ENCODE data around the gene SIPA1L3. TPM values are rescaled to one million over a fixed set of nuclear protein-coding genes. Genes with fewer than 3 reads are reported as not detected.

Gene SIPA1L3
- total and polyA plus RNA-seq, 2 experiments from 2014 or later: 13.7 to 23.3 TPM

DNA sequence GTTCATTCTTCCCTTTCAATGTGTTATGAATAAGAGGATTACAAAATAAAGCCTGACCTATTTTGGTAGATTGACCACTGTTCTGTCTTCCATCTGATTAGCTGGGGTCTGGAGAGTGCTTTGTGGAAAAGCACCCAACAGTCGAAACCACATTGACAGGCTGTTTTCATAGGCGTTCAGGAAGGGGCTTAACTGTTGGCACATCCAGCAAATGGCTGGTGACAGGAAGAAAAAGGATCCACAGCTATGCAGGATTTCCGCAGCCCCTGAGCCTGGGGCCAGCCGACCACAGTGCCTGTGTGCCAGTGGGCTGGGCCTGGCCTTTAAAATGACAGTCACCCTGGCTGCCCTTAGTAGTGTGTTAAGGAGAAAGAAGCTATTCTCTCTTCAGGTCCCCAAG lies 113.3 kb downstream of the SIPA1L3 start:
- Histone ChIP-seq H3K4me1 (ENCODE audit: insufficient read depth) (peaks cover 10% of the 10 kb centered on the region), H3K79me2 (peaks cover 50% of the 10 kb centered on the region), H3K36me3 (replicated peaks; ENCODE audit: insufficient read depth, low read depth) (no peaks in the 10 kb centered on the region), H3K9me3 (ENCODE audit: low read depth) (no peaks in the 10 kb centered on the region), H3K4me3 (no peak overlapping the region), H4K20me1 (ENCODE audit: insufficient read depth, poor library complexity, severe bottlenecking) (no peaks in the 10 kb centered on the region), H2AFZ (no peak overlapping the region), H3K9me2 (replicated peaks; ENCODE audit: insufficient read depth) (no peaks in the 10 kb centered on the region), H3K27me3 (no peaks in the 10 kb centered on the region), H3K27ac (no peak overlapping the region), H3K4me2 (no peak overlapping the region)
- WGBS (ENCODE audit: low lambda C conversion rate, missing lambda C conversion rate): 81% methylated on average over 4 of the region's 4 CpGs
- TF ChIP-seq, protein P1, sequence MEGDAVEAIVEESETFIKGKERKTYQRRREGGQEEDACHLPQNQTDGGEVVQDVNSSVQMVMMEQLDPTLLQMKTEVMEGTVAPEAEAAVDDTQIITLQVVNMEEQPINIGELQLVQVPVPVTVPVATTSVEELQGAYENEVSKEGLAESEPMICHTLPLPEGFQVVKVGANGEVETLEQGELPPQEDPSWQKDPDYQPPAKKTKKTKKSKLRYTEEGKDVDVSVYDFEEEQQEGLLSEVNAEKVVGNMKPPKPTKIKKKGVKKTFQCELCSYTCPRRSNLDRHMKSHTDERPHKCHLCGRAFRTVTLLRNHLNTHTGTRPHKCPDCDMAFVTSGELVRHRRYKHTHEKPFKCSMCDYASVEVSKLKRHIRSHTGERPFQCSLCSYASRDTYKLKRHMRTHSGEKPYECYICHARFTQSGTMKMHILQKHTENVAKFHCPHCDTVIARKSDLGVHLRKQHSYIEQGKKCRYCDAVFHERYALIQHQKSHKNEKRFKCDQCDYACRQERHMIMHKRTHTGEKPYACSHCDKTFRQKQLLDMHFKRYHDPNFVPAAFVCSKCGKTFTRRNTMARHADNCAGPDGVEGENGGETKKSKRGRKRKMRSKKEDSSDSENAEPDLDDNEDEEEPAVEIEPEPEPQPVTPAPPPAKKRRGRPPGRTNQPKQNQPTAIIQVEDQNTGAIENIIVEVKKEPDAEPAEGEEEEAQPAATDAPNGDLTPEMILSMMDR (IDR thresholded peaks at IDR 0.05; ENCODE audit: poor library complexity): no peak
- TF ChIP-seq EZH2 (IDR thresholded peaks at IDR 0.05; ENCODE audit: borderline replicate concordance): no peak
- TF ChIP-seq EZH2phosphoT487 (IDR thresholded peaks at IDR 0.05; ENCODE audit: low read depth, severe bottlenecking, unreplicated experiment): no peak
- no peak for DNase-seq (ENCODE audit: low spot score)

- no peak overlapping the region for H2AFZ ChIP-seq
- no peaks in the 10 kb centered on the region for H3K9me3 ChIP-seq (ENCODE audit: low read depth)
Observed at GRCh38 chr19:38021352-38021751, 114.3 kb downstream of the SIPA1L3 start.

GRCh38 chr19:38022791-38023670 lies 116.0 kb downstream of the SIPA1L3 start:
- H3K4me3 ChIP-seq: no peak overlapping the region
- TF ChIP-seq, protein P1 (IDR thresholded peaks at IDR 0.05; ENCODE audit: poor library complexity): no peak
- TF ChIP-seq EZH2phosphoT487 (IDR thresholded peaks at IDR 0.05; ENCODE audit: low read depth, severe bottlenecking, unreplicated experiment) (no peak), EZH2 (IDR thresholded peaks at IDR 0.05; ENCODE audit: borderline replicate concordance) (no peak)
- H4K20me1 ChIP-seq (ENCODE audit: insufficient read depth, poor library complexity, severe bottlenecking): no peaks in the 10 kb centered on the region
- H3K27ac ChIP-seq: peak overlapping the region; percentile 73
- peaks cover 10% of the 10 kb centered on the region for H3K4me1 ChIP-seq (ENCODE audit: insufficient read depth)
- H3K9me3 ChIP-seq (ENCODE audit: low read depth): no peaks in the 10 kb centered on the region
- H3K4me2 ChIP-seq: no peak overlapping the region
- WGBS (ENCODE audit: low lambda C conversion rate, missing lambda C conversion rate): 86% methylated on average over 12 of the region's 13 CpGs
- no peak overlapping the region for H2AFZ ChIP-seq
- no peaks in the 10 kb centered on the region for H3K27me3 ChIP-seq
- no peaks in the 10 kb centered on the region for H3K9me2 ChIP-seq (replicated peaks; ENCODE audit: insufficient read depth)
- H3K36me3 ChIP-seq (replicated peaks; ENCODE audit: insufficient read depth, low read depth): no peaks in the 10 kb centered on the region
- no peak for DNase-seq (ENCODE audit: low spot score)
- peaks cover 61% of the 10 kb centered on the region for H3K79me2 ChIP-seq

More at GRCh38 chr19:38021352-38021751, 114.3 kb downstream of the SIPA1L3 start:
- H3K27ac ChIP-seq: no peak overlapping the region
- no peak overlapping the region for H3K4me2 ChIP-seq
- H3K36me3 ChIP-seq (replicated peaks; ENCODE audit: insufficient read depth, low read depth): no peaks in the 10 kb centered on the region
- WGBS (ENCODE audit: low lambda C conversion rate, missing lambda C conversion rate): 100% methylated on average over 1 of the region's 1 CpG
- H3K9me2 ChIP-seq (replicated peaks; ENCODE audit: insufficient read depth): no peaks in the 10 kb centered on the region
- H3K79me2 ChIP-seq: peaks cover 52% of the 10 kb centered on the region
- H3K27me3 ChIP-seq: no peaks in the 10 kb centered on the region
- DNase-seq (ENCODE audit: low spot score): no peak
- peaks cover 10% of the 10 kb centered on the region for H3K4me1 ChIP-seq (ENCODE audit: insufficient read depth)
- no peak overlapping the region for H3K4me3 ChIP-seq
- no peaks in the 10 kb centered on the region for H4K20me1 ChIP-seq (ENCODE audit: insufficient read depth, poor library complexity, severe bottlenecking)
- TF ChIP-seq EZH2phosphoT487 (IDR thresholded peaks at IDR 0.05; ENCODE audit: low read depth, severe bottlenecking, unreplicated experiment): no peak
- no peak for TF ChIP-seq EZH2 (IDR thresholded peaks at IDR 0.05; ENCODE audit: borderline replicate concordance)
- TF ChIP-seq, protein P1 (IDR thresholded peaks at IDR 0.05; ENCODE audit: poor library complexity): no peak
